ENCODE measurements around the gene SP140.

Gene SP140

GRCh38 chr2:230225486-230225885 is at the start of gene SP140:
TSS of gene SP140 (plus strand) at chr2:230225736. CDS start at chr2:230225845, 109 bp downstream.
- no peaks in the 10 kb centered on the region for H3K27me3 ChIP-seq (ENCODE audit: control insufficient read depth, insufficient read depth, low read length)
- no peak within 1 kb of the TSS for H3K9ac ChIP-seq (ENCODE audit: low read depth, low read length)
- H3K36me3 ChIP-seq (ENCODE audit: control insufficient read depth, insufficient read depth, low read length) = no peaks in the 10 kb centered on the region
- H3K9me3 ChIP-seq (ENCODE audit: control insufficient read depth, insufficient read depth, low read length) = no peaks in the 10 kb centered on the region
- H3K4me3 ChIP-seq (ENCODE audit: low read depth, low read length) = no peak within 1 kb of the TSS
- H3K4me1 ChIP-seq (ENCODE audit: control insufficient read depth, insufficient read depth, low read length) = peaks cover 3% of the 10 kb centered on the region

DNA sequence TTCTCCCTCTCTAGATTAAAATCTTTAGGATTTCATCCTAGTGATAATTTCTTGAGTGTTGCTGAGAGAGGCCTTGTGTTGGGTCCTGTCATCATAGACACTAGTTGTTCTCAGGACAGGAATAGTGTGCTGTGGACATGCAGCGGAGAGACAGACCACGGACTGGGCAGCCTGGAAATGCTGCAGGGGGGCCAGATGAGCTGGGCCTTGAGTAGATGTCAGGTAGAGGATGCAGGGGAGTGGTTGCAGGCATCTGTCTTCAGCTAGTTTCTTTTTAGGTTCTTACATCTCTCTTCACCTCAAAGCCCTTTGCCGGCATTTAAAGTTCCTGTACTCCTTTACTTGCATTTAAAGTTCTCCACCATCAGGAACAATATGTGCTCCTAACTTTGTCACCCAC is 48.5 kb upstream of the SP140 start:
- Histone ChIP-seq H3K9ac (ENCODE audit: low read depth, low read length) (no peak overlapping the region), H3K36me3 (ENCODE audit: control insufficient read depth, insufficient read depth, low read length) (no peaks in the 10 kb centered on the region), H3K27me3 (ENCODE audit: control insufficient read depth, insufficient read depth, low read length) (no peaks in the 10 kb centered on the region), H3K4me1 (ENCODE audit: control insufficient read depth, insufficient read depth, low read length) (peaks cover 6% of the 10 kb centered on the region), H3K4me3 (ENCODE audit: low read depth, low read length) (no peak overlapping the region), H3K9me3 (ENCODE audit: control insufficient read depth, insufficient read depth, low read length) (no peaks in the 10 kb centered on the region)

DNA sequence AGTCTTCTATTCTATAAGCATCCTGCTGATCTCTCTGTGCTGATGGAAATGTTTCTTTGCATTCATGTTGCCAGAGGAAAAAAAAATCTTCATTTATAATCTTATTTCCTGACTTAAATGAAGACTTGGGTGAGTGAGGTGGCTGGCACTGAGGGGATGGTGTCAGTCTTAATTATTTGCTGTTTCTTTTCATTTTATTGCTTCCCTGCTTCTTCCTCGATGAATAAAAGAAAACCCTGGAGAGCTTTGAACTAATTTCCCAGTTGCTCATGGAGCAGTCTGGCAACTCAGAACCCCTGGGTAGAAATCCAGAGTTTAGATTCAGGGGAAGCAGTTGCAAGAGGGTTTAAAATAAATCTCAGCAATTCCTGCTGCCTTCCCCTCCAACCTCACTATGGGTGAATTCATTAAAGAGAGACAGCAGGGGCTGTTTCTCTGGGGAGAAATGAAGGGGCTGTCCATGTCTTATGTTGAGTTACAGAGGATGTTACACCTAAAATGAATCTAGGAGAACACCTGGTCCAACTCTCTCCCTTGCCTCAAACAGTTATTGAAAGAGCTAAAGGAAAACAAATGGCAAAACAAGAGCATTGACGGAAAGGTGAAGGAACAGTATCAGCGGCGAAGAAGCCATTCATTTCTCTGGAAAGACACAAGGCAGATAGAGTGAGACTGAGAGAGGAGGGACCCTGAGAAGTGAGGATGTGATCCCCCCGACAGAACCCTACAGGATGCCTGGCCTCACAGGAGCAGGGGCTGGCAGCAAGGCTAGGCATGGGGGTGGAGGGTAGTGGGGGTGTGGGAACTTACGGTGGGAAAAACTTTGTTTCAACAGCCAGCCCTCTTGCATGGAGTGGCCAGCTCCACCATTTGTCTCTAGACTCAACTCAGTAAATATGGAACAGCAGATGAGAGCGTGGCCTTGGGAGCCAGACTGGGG is 46.7 kb upstream of the SP140 start:
- H3K4me3 ChIP-seq (ENCODE audit: low read depth, low read length) = no peak overlapping the region
- no peaks in the 10 kb centered on the region for H3K9me3 ChIP-seq (ENCODE audit: control insufficient read depth, insufficient read depth, low read length)
- peaks cover 6% of the 10 kb centered on the region for H3K4me1 ChIP-seq (ENCODE audit: control insufficient read depth, insufficient read depth, low read length)
- H3K9ac ChIP-seq (ENCODE audit: low read depth, low read length) = no peak overlapping the region
- H3K36me3 ChIP-seq (ENCODE audit: control insufficient read depth, insufficient read depth, low read length) = no peaks in the 10 kb centered on the region
- H3K27me3 ChIP-seq (ENCODE audit: control insufficient read depth, insufficient read depth, low read length) = no peaks in the 10 kb centered on the region

DNA sequence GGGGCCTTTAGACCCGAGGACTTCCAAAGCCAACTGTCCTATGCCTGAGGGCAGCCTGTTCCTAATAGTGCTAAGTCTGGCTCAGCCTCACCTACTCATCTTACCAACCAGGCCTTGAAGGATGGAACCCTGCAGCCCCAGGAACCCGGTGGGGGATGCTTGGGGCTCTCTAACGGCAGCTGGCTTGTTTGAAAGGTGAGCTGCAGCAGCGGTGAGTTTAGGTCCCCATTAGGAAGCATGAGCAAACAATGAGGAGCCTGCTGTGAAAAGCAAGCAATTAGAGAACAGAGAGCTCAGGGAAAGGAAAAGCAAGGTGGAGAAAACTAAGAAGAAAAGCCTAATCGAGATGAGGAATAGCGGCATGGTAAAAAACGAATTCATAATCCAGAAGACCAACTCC is 45.6 kb upstream of the SP140 start:
- Histone ChIP-seq H3K36me3 (ENCODE audit: control insufficient read depth, insufficient read depth, low read length) (no peaks in the 10 kb centered on the region), H3K9me3 (ENCODE audit: control insufficient read depth, insufficient read depth, low read length) (no peaks in the 10 kb centered on the region), H3K27me3 (ENCODE audit: control insufficient read depth, insufficient read depth, low read length) (no peaks in the 10 kb centered on the region), H3K4me1 (ENCODE audit: control insufficient read depth, insufficient read depth, low read length) (peaks cover 6% of the 10 kb centered on the region), H3K9ac (ENCODE audit: low read depth, low read length) (no peak overlapping the region), H3K4me3 (ENCODE audit: low read depth, low read length) (no peak overlapping the region)

DNA sequence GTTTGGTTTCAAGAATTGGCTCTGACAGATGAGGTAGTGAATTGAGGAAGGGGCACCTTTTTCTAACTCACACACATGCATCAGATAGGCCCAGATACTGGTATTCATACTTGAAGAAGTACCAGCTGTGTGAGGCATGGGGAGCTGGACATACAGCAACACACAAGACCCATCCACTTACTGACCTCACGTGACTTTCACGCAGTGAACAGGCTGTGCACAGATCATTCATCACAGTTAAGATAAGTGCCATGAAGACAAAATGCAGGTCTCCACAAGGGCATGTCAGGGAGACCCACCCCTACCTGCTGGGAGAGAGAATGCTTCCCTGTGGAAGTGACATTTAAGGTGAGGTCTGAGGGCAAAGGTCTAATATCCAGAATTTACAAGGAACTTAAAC is 44.3 kb upstream of the SP140 start:
- no peaks in the 10 kb centered on the region for H3K9me3 ChIP-seq (ENCODE audit: control insufficient read depth, insufficient read depth, low read length)
- no peak overlapping the region for H3K4me3 ChIP-seq (ENCODE audit: low read depth, low read length)
- H3K9ac ChIP-seq (ENCODE audit: low read depth, low read length) = no peak overlapping the region
- peaks cover 6% of the 10 kb centered on the region for H3K4me1 ChIP-seq (ENCODE audit: control insufficient read depth, insufficient read depth, low read length)
- no peaks in the 10 kb centered on the region for H3K27me3 ChIP-seq (ENCODE audit: control insufficient read depth, insufficient read depth, low read length)
- H3K36me3 ChIP-seq (ENCODE audit: control insufficient read depth, insufficient read depth, low read length) = no peaks in the 10 kb centered on the region

DNA sequence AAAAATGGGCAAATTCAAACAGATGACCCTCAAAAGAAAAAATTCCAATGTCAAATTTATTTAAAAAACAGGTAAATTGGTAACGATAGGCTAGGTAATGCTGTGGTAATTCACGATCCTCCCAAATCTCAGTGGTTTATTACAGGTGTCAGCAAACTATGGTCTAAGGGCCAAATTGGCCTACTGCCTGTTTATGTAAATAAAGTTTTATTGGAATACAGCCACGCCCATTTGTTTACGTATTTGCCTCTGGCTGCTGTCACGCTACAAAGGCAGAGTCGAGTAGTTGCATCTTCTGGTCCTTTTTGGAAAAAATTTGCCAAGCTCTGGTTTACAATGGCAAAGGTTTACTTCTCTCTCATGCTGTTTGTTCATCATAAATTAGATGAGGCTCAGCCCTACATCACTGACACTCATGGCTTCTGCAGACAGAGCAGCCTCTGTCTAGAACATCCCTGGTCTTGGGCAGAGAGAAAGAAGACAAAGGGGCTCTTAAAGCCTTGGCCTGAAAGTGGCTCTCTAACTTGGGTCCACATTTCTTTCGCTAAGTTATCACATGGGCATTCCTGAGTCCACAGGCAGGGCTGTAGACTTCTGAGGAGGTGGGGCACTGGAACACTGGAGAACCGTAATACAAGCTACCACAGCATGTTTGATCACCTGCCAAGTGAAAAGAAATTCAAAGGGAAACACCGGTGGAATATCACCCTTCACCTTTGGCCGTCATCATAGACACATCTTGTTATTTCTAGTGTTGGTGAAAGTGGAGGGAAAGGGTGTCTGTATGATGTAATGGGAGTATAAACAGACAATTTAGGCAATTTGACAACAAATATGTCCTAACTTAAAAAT is 40.6 kb upstream of the SP140 start:
- Histone ChIP-seq H3K4me1 (ENCODE audit: control insufficient read depth, insufficient read depth, low read length) (peaks cover 2% of the 10 kb centered on the region), H3K9ac (ENCODE audit: low read depth, low read length) (no peak overlapping the region), H3K4me3 (ENCODE audit: low read depth, low read length) (no peak overlapping the region), H3K36me3 (ENCODE audit: control insufficient read depth, insufficient read depth, low read length) (no peaks in the 10 kb centered on the region), H3K27me3 (ENCODE audit: control insufficient read depth, insufficient read depth, low read length) (no peaks in the 10 kb centered on the region), H3K9me3 (ENCODE audit: control insufficient read depth, insufficient read depth, low read length) (no peaks in the 10 kb centered on the region)

GRCh38 chr2:230202430-230203109 is 23.0 kb upstream of the SP140 start:
- H3K9me3 ChIP-seq (ENCODE audit: control insufficient read depth, insufficient read depth, low read length) = no peaks in the 10 kb centered on the region
- H3K36me3 ChIP-seq (ENCODE audit: control insufficient read depth, insufficient read depth, low read length) = no peaks in the 10 kb centered on the region

GRCh38 chr2:230203110-230203676 is 22.3 kb upstream of the SP140 start:
- Histone ChIP-seq H3K36me3 (ENCODE audit: control insufficient read depth, insufficient read depth, low read length) (no peaks in the 10 kb centered on the region), H3K27me3 (ENCODE audit: control insufficient read depth, insufficient read depth, low read length) (no peaks in the 10 kb centered on the region), H3K9ac (ENCODE audit: low read depth, low read length) (no peak overlapping the region), H3K4me1 (ENCODE audit: control insufficient read depth, insufficient read depth, low read length) (no peaks in the 10 kb centered on the region), H3K9me3 (ENCODE audit: control insufficient read depth, insufficient read depth, low read length) (no peaks in the 10 kb centered on the region), H3K4me3 (ENCODE audit: low read depth, low read length) (no peak overlapping the region)

More at GRCh38 chr2:230202430-230203109, 23.0 kb upstream of the SP140 start:
- no peaks in the 10 kb centered on the region for H3K4me1 ChIP-seq (ENCODE audit: control insufficient read depth, insufficient read depth, low read length)
- H3K4me3 ChIP-seq (ENCODE audit: low read depth, low read length) = no peak overlapping the region
- H3K9ac ChIP-seq (ENCODE audit: low read depth, low read length) = no peak overlapping the region
- H3K27me3 ChIP-seq (ENCODE audit: control insufficient read depth, insufficient read depth, low read length) = no peaks in the 10 kb centered on the region

- H3K9ac ChIP-seq (ENCODE audit: low read depth, low read length) = no peak overlapping the region
- no peaks in the 10 kb centered on the region for H3K27me3 ChIP-seq (ENCODE audit: control insufficient read depth, insufficient read depth, low read length)
- H3K4me3 ChIP-seq (ENCODE audit: low read depth, low read length) = no peak overlapping the region
- H3K36me3 ChIP-seq (ENCODE audit: control insufficient read depth, insufficient read depth, low read length) = no peaks in the 10 kb centered on the region
- H3K9me3 ChIP-seq (ENCODE audit: control insufficient read depth, insufficient read depth, low read length) = no peaks in the 10 kb centered on the region
- no peaks in the 10 kb centered on the region for H3K4me1 ChIP-seq (ENCODE audit: control insufficient read depth, insufficient read depth, low read length)
These were observed 20.5 kb upstream of the SP140 start for GRCh38 chr2:230205034-230205433.

DNA sequence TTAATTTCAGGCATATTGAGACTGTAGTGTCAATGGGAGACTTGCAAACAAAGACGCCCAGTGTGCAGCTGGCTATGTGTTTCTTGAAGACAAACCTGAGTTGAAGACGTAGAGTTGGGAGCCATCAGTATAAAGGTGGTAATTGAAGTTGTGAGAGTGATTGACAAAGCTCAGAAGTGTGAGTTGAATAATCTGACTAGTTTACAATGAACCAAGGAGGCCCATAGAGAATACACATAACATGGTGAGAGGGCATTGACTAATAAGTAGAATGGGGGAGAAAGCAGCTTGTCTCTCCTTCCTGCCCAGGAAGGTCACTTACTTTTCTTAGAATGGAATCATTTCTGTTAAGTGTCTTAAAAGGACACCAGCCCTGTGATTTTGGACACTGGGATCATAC is 19.8 kb upstream of the SP140 start:
- no peaks in the 10 kb centered on the region for H3K9me3 ChIP-seq (ENCODE audit: control insufficient read depth, insufficient read depth, low read length)
- no peak overlapping the region for H3K9ac ChIP-seq (ENCODE audit: low read depth, low read length)
- no peak overlapping the region for H3K4me3 ChIP-seq (ENCODE audit: low read depth, low read length)
- H3K4me1 ChIP-seq (ENCODE audit: control insufficient read depth, insufficient read depth, low read length) = no peaks in the 10 kb centered on the region
- H3K27me3 ChIP-seq (ENCODE audit: control insufficient read depth, insufficient read depth, low read length) = no peaks in the 10 kb centered on the region
- H3K36me3 ChIP-seq (ENCODE audit: control insufficient read depth, insufficient read depth, low read length) = no peaks in the 10 kb centered on the region

DNA sequence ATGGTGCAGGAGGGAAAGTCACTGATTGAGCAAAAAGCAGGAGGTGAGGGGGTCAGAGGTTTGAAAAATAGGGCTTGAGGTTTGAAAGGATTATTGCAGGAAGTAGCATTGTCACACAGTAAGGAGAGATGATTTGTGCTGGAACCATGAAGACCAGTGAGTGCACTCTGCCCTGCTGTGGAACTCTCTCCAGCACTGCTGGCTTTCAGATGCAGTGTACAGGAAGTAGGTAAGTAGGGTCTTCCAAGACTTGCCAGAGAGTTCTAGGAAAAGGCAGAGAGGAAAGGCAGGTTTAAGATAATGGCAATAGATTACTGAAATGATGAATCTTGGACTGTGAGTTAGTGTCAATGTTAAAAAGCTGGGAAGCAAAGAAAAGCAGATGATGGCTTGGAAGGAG is 17.0 kb upstream of the SP140 start:
- H3K9me3 ChIP-seq (ENCODE audit: control insufficient read depth, insufficient read depth, low read length) = no peaks in the 10 kb centered on the region
- H3K27me3 ChIP-seq (ENCODE audit: control insufficient read depth, insufficient read depth, low read length) = no peaks in the 10 kb centered on the region
- H3K9ac ChIP-seq (ENCODE audit: low read depth, low read length) = no peak overlapping the region
- H3K36me3 ChIP-seq (ENCODE audit: control insufficient read depth, insufficient read depth, low read length) = no peaks in the 10 kb centered on the region
- H3K4me1 ChIP-seq (ENCODE audit: control insufficient read depth, insufficient read depth, low read length) = no peaks in the 10 kb centered on the region
- no peak overlapping the region for H3K4me3 ChIP-seq (ENCODE audit: low read depth, low read length)
